GM12874 (cell line): ENCODE data around the gene CNRIP1.
A peak's percentile ranks its signal among the peaks of the same experiment; 100 is the strongest.

Source experiments
- CTCF ChIP-seq: IDR thresholded peaks from 2 replicates; pipeline ENCODE4 v1.5.1; 2011; ENCODE audit warnings: low read depth, mild to moderate bottlenecking, control low read depth, low read length, moderate library complexity; ENCODE audit not compliant: insufficient read depth

CNRIP1 gene

GRCh38 chr2:68287580-68288441 lies 31.9 kb downstream of the CNRIP1 start:
- TF ChIP-seq CTCF: no peak

- TF ChIP-seq CTCF: no peak
Measured at GRCh38 chr2:68284896-68285295, 34.9 kb downstream of the CNRIP1 start.

- TF ChIP-seq CTCF: no peak
Measured at GRCh38 chr2:68283419-68283812, 36.3 kb downstream of the CNRIP1 start.

- TF ChIP-seq CTCF: peak; percentile 67
Measured at GRCh38 chr2:68282811-68283418, 36.8 kb downstream of the CNRIP1 start.

- no peak for TF ChIP-seq CTCF
Measured at GRCh38 chr2:68280796-68281195, 39.0 kb downstream of the CNRIP1 start.

GRCh38 chr2:68280348-68280747 lies 39.4 kb downstream of the CNRIP1 start:
- TF ChIP-seq CTCF: no peak

- no peak for TF ChIP-seq CTCF
Measured at GRCh38 chr2:68279691-68280090, 40.1 kb downstream of the CNRIP1 start.
